ENCODE measurements around the gene PTPRO. TPM values are rescaled to one million over a fixed set of nuclear protein-coding genes. Genes with fewer than 3 reads are reported as not detected.

The PTPRO gene
- total and polyA plus RNA-seq, 3 donors from 2014 or later: 1.1 to 1.9 (median 1.6) TPM

- DNase-seq: peak; percentile 32
- intact Hi-C loops (cut with DNase I; ENCODE audit: low total_unique reads): loop anchor here (10.0 kb wide), 1 partner anchor 246 kb away; no protein-coding TSS in a partner anchor
- Histone ChIP-seq H3K27ac (no peak overlapping the region), H3K27me3 (no peaks in the 10 kb centered on the region), H3K9me3 (no peaks in the 10 kb centered on the region), H3K4me3 (no peak overlapping the region), H3K36me3 (ENCODE audit: low read depth, missing control alignments) (no peaks in the 10 kb centered on the region), H3K4me1 (peaks cover 14% of the 10 kb centered on the region)
- WGBS, 2 donors: 51 to 54% methylated on average over 10 of the region's 10 CpGs
- no peak for TF ChIP-seq POLR2A (IDR thresholded peaks at IDR 0.05)
- TF ChIP-seq, protein P1, sequence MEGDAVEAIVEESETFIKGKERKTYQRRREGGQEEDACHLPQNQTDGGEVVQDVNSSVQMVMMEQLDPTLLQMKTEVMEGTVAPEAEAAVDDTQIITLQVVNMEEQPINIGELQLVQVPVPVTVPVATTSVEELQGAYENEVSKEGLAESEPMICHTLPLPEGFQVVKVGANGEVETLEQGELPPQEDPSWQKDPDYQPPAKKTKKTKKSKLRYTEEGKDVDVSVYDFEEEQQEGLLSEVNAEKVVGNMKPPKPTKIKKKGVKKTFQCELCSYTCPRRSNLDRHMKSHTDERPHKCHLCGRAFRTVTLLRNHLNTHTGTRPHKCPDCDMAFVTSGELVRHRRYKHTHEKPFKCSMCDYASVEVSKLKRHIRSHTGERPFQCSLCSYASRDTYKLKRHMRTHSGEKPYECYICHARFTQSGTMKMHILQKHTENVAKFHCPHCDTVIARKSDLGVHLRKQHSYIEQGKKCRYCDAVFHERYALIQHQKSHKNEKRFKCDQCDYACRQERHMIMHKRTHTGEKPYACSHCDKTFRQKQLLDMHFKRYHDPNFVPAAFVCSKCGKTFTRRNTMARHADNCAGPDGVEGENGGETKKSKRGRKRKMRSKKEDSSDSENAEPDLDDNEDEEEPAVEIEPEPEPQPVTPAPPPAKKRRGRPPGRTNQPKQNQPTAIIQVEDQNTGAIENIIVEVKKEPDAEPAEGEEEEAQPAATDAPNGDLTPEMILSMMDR (IDR thresholded peaks at IDR 0.05): no peak
These were observed 43.3 kb upstream of the PTPRO start for GRCh38 chr12:15278816-15279658.

- Histone ChIP-seq H3K36me3 (ENCODE audit: low read depth, missing control alignments) (no peaks in the 10 kb centered on the region), H3K4me1 (peaks cover 2% of the 10 kb centered on the region), H3K9me3 (no peaks in the 10 kb centered on the region), H3K27me3 (no peaks in the 10 kb centered on the region), H3K4me3 (no peak overlapping the region), H3K27ac (no peak overlapping the region)
- 92 to 94% methylated on average over 2 of the region's 2 CpGs for WGBS, 2 donors
- no peak for DNase-seq
- TF ChIP-seq, protein P1 (IDR thresholded peaks at IDR 0.05): no peak
- no peak for TF ChIP-seq POLR2A (IDR thresholded peaks at IDR 0.05)
- intact Hi-C loops (cut with DNase I; ENCODE audit: low total_unique reads): no loop called here
These were observed 41.4 kb upstream of the PTPRO start for GRCh38 chr12:15280930-15281329.

- DNase-seq: no peak
- no peak overlapping the region for H3K4me3 ChIP-seq
- no peaks in the 10 kb centered on the region for H3K4me1 ChIP-seq
- no peaks in the 10 kb centered on the region for H3K27me3 ChIP-seq
- no peaks in the 10 kb centered on the region for H3K36me3 ChIP-seq (ENCODE audit: low read depth, missing control alignments)
- no peak for TF ChIP-seq POLR2A (IDR thresholded peaks at IDR 0.05)
- TF ChIP-seq, protein P1 (IDR thresholded peaks at IDR 0.05): no peak
- intact Hi-C loops (cut with DNase I; ENCODE audit: low total_unique reads): no loop called here
- 33 to 41% methylated on average over 1 of the region's 1 CpG for WGBS, 2 donors
- H3K9me3 ChIP-seq: no peaks in the 10 kb centered on the region
- H3K27ac ChIP-seq: no peak overlapping the region
These were observed 33.1 kb upstream of the PTPRO start for GRCh38 chr12:15289192-15289591.

DNA sequence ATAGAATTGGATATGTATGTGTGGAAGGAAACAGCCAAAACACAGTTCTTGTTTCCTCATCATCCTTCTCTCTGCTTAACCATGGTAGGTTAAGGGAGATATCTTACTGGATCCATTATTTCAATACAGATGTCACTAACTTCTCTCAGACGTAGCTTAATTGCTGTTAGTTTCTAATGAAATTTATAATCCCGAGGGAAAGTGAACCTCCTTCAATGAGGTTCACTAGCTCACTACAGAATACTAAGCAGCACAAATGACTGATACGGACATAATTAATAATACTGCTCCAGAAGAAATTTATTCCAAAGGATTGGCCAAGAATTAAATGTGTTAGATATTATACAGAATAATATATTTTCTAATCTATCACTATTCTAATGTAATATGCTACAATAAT, 28.6 kb upstream of the PTPRO start:
- no peaks in the 10 kb centered on the region for H3K36me3 ChIP-seq (ENCODE audit: low read depth, missing control alignments)
- no peak overlapping the region for H3K27ac ChIP-seq
- intact Hi-C loops (cut with DNase I; ENCODE audit: low total_unique reads): no loop called here
- DNase-seq: no peak
- TF ChIP-seq, protein P1 (IDR thresholded peaks at IDR 0.05): no peak
- TF ChIP-seq POLR2A (IDR thresholded peaks at IDR 0.05): no peak
- 83 to 86% methylated on average over 3 of the region's 3 CpGs for WGBS, 2 donors
- no peaks in the 10 kb centered on the region for H3K4me1 ChIP-seq
- no peaks in the 10 kb centered on the region for H3K27me3 ChIP-seq
- H3K4me3 ChIP-seq: no peak overlapping the region
- H3K9me3 ChIP-seq: no peaks in the 10 kb centered on the region

- H3K27ac ChIP-seq: no peak overlapping the region
- H3K9me3 ChIP-seq: no peaks in the 10 kb centered on the region
- DNase-seq: no peak
- no peak overlapping the region for H3K4me3 ChIP-seq
- no peaks in the 10 kb centered on the region for H3K4me1 ChIP-seq
- TF ChIP-seq POLR2A (IDR thresholded peaks at IDR 0.05): no peak
- TF ChIP-seq, protein P1 (IDR thresholded peaks at IDR 0.05): no peak
- no peaks in the 10 kb centered on the region for H3K27me3 ChIP-seq
- no peaks in the 10 kb centered on the region for H3K36me3 ChIP-seq (ENCODE audit: low read depth, missing control alignments)
- WGBS, 2 donors: 86 to 95% methylated on average over 2 of the region's 2 CpGs
- intact Hi-C loops (cut with DNase I; ENCODE audit: low total_unique reads): no loop called here
These were observed 22.4 kb upstream of the PTPRO start for GRCh38 chr12:15299947-15300346.
